Mucosa of stomach (tissue), 1 donor: ENCODE results near the gene RRM2.

ENCODE experiments used
- H3K27me3 ChIP-seq: one replicate; pipeline ENCODE4 v1.7.0; 2013; ENCODE audit warnings: mild to moderate bottlenecking, low read length; ENCODE audit not compliant: control insufficient read depth, insufficient read depth
- H3K36me3 ChIP-seq: one replicate; pipeline ENCODE4 v1.7.0; 2013; ENCODE audit warnings: low read length; ENCODE audit not compliant: control insufficient read depth, insufficient read depth
- H3K4me1 ChIP-seq: one replicate; pipeline ENCODE4 v1.7.0; 2013; ENCODE audit warnings: mild to moderate bottlenecking, low read length; ENCODE audit not compliant: control insufficient read depth, insufficient read depth
- H3K4me3 ChIP-seq: one replicate; pipeline ENCODE4 v1.7.0; 2013; ENCODE audit warnings: low read length
- H3K9ac ChIP-seq: one replicate; pipeline ENCODE4 v1.7.0; 2013; ENCODE audit warnings: mild to moderate bottlenecking, low read length, moderate library complexity
- H3K9me3 ChIP-seq: one replicate; pipeline ENCODE4 v1.7.0; 2013; ENCODE audit warnings: mild to moderate bottlenecking, low read length, moderate library complexity; ENCODE audit not compliant: control insufficient read depth
- donor health status: Pancreatic carcinoma.

RRM2 gene

DNA sequence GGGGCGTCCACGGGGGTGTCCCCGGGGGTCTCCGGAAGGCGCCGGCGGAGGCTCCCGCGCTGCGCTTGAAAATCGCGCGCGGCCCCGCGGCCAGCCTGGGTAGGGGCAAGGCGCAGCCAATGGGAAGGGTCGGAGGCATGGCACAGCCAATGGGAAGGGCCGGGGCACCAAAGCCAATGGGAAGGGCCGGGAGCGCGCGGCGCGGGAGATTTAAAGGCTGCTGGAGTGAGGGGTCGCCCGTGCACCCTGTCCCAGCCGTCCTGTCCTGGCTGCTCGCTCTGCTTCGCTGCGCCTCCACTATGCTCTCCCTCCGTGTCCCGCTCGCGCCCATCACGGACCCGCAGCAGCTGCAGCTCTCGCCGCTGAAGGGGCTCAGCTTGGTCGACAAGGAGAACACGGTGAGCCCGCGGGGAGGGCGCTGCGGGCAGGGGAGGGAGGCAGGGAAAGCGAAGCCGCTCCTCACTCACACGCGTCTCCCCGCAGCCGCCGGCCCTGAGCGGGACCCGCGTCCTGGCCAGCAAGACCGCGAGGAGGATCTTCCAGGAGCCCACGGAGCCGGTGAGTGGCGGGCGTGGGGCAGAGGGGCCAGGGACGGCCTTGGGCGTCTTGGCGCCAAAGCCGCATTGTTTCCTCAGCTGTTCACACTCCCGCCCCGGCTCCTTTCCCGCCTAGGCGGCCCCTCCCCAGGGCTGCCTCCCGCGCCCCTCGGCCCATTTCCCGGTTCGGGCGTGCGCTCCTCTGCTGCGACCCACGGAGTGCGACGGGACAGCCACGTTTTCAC lies at the start of gene RRM2:
TSS of gene RRM2 (plus strand) at position 240 of the 781 bp plus-strand sequence. CDS start at position 300, 60 bp downstream.
- H3K9me3 ChIP-seq: no peaks in the 10 kb centered on the region
- H3K27me3 ChIP-seq: peaks cover 8% of the 10 kb centered on the region
- H3K4me3 ChIP-seq: peak within 1 kb of the TSS; percentile 40
- no peaks in the 10 kb centered on the region for H3K36me3 ChIP-seq
- H3K4me1 ChIP-seq: peaks cover 25% of the 10 kb centered on the region
- H3K9ac ChIP-seq: peak within 1 kb of the TSS; percentile 60

DNA sequence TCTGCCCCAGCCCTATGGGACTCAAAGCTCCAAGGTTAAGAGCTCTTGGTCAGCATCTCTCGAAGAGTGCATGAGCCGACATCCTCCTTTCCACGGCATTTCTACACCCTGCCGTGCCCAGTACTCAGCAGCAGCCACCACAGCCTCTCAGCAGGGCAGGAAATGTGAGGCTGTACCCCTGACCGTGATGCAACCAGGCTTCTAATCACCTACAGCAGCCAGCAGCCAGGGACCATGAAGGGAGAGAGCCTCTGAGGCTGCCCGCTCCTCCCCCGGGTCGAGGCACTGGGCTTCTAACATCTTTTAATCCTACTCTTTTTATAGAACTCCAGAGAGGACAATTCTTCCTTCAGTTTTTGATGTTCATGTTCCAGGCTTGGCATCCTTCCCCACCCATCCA lies 48.8 kb upstream of the RRM2 start:
- H3K4me3 ChIP-seq: no peak overlapping the region

DNA sequence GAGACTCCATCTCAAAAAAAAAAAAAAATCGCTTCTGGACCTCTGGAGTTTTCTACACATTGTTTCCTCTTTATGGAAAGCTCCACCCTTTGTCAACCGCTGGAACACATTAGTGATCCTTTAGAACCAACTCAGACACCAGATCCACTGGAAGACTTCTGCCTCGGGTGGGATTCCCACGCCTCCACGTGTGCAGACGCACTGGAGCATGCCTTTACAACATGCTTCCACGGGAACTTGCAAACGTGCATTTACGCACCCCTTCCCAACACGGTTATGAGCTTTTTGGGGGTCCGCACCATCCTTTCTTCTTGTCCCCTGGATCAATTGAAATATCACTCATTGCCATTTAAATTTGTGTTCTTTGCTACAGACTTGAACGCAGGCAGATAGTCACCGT lies 47.4 kb upstream of the RRM2 start:
- peaks cover 7% of the 10 kb centered on the region for H3K4me1 ChIP-seq
- H3K4me3 ChIP-seq: no peak overlapping the region
- H3K27me3 ChIP-seq: peaks cover 55% of the 10 kb centered on the region
- no peaks in the 10 kb centered on the region for H3K9me3 ChIP-seq
- H3K9ac ChIP-seq: no peak overlapping the region
- H3K36me3 ChIP-seq: no peaks in the 10 kb centered on the region

More for the DNA sequence above, 48.8 kb upstream of the RRM2 start:
- Histone ChIP-seq H3K27me3 (peaks cover 46% of the 10 kb centered on the region), H3K9me3 (no peaks in the 10 kb centered on the region), H3K9ac (no peak overlapping the region), H3K4me1 (no peaks in the 10 kb centered on the region), H3K36me3 (no peaks in the 10 kb centered on the region)

DNA sequence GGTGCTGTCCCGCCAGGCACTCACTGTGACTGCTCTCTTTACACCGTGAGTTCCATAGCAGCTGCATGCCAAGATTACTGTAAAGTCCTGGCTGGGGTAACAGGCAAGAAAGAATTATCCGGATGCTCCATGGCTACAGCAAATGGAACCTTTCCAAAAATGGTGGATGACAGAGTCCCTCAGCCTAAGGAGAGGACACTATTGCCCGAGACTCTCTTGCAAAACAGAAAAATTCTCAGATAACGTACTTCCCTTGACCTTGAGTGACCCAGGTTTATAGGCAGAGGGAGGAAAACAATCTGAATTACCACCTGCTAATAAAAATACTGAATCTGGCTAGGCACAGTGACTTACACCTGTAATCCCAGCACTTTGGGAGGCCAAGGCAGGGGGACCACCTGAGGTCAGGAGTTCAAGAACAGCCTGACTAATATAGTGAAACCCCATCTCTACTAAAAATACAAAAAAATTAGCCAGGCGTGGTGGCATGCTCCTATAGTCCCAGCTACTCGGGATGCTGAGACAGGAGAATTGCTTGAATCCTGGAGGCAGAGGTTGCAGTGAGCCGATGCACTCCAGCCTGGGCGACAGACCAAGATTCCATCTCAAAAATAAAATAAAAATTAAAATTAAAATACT lies 46.8 kb upstream of the RRM2 start:
- H3K4me3 ChIP-seq: no peak overlapping the region
- no peaks in the 10 kb centered on the region for H3K36me3 ChIP-seq
- peaks cover 60% of the 10 kb centered on the region for H3K27me3 ChIP-seq
- H3K4me1 ChIP-seq: peaks cover 11% of the 10 kb centered on the region
- H3K9me3 ChIP-seq: no peaks in the 10 kb centered on the region
- H3K9ac ChIP-seq: no peak overlapping the region

DNA sequence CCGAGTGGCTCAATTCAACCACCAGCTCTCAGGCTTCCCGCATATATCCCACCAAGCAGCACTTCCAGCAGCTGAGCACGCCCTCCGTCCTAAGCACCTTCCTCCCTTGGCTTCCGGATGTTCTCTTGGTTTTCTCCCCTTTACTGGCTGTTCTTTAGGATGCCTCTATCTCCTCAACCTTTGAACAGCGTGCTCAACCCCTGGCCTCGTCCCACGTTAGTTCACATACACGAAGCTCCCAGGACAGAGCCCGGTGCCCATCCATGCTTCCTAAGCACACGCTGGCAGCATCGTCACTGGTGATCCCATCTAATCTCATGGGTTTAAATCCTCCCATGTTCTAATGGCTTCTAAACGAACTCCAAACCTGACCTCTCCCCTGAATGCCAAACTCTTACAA lies 46.0 kb upstream of the RRM2 start:
- peaks cover 12% of the 10 kb centered on the region for H3K4me1 ChIP-seq

DNA sequence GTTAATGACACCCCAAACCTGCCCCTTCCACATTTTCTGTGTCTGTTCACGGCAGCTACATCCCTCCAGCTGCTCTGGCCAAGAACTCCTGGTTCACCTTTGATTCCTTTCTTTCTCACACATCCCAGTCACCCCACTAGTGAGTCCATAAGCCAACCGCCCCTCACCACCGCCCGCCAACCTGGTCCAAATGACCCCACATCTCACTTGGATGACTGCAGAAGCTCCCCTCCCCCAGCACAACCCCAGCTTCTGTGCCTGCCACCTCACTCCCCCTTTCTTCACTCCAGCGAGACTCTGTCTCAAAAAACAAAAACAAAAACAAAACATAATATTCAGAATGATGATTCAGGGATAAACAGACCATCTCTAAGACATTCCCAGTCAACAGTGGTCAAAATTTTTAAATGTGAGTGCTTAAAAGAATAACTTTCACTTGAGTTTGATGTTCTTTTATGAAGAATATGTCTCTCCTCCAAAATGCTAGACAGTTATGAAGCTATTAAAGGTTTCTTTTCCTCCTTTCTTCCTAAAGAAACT lies 45.5 kb upstream of the RRM2 start:
- Histone ChIP-seq H3K27me3 (peaks cover 72% of the 10 kb centered on the region), H3K9me3 (no peaks in the 10 kb centered on the region), H3K36me3 (no peaks in the 10 kb centered on the region), H3K9ac (no peak overlapping the region), H3K4me1 (peaks cover 12% of the 10 kb centered on the region), H3K4me3 (no peak overlapping the region)

More for the DNA sequence above, 46.0 kb upstream of the RRM2 start:
- Histone ChIP-seq H3K9ac (no peak overlapping the region), H3K4me3 (no peak overlapping the region), H3K36me3 (no peaks in the 10 kb centered on the region), H3K27me3 (peaks cover 67% of the 10 kb centered on the region), H3K9me3 (no peaks in the 10 kb centered on the region)

DNA sequence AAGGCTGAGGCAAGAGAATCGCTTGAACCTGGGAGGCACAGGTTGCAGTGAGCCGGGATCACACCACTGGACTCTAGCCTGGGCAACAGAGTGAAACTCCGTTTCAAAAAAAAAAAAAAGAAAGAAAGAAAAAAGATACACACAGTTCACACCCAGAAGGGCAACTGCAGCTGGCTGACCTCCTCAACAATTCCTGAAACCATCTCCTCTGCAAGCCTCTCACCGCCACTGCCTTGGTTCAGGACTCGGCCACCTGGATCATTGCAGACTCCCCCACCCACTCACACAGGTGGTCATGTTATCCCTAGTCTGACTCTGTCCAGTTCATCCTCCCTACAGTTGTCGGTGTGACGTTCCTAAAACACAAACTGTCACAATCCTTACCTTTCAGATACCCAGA lies 44.5 kb upstream of the RRM2 start:
- Histone ChIP-seq H3K9me3 (no peaks in the 10 kb centered on the region), H3K4me1 (peaks cover 12% of the 10 kb centered on the region), H3K4me3 (no peak overlapping the region), H3K36me3 (no peaks in the 10 kb centered on the region), H3K27me3 (peaks cover 72% of the 10 kb centered on the region), H3K9ac (no peak overlapping the region)

DNA sequence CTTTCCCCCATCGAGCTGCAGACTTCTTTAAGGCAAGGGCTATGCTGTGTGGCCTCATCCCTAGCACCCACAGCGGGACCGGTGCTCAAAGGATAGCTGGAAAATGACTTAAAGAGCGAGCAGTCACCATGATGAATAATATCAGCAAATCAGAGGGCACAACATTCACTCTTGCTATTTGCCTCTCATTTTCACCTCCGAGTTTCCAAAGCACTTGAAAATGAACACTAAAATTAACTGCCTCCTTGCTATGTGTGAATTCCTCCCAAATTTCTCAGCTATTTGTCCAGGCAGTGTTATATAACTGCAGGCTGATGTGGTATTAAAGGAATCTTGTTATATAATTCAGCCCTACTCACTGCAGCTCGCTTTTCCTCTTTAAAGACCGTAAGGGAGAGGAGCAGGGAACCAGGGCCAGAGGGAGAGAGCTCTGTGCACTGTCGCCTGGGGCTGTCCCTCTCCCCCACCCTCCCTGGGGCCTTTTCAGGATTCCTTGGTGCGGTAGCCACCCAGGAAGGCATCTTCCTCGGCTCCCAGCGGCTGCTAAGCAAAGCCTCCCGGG lies 43.8 kb upstream of the RRM2 start:
- H3K9me3 ChIP-seq: no peaks in the 10 kb centered on the region
- H3K36me3 ChIP-seq: no peaks in the 10 kb centered on the region
- H3K27me3 ChIP-seq: peaks cover 69% of the 10 kb centered on the region
- H3K4me3 ChIP-seq: no peak overlapping the region
- peak overlapping the region; percentile 44 for H3K9ac ChIP-seq
- H3K4me1 ChIP-seq: peaks cover 12% of the 10 kb centered on the region

DNA sequence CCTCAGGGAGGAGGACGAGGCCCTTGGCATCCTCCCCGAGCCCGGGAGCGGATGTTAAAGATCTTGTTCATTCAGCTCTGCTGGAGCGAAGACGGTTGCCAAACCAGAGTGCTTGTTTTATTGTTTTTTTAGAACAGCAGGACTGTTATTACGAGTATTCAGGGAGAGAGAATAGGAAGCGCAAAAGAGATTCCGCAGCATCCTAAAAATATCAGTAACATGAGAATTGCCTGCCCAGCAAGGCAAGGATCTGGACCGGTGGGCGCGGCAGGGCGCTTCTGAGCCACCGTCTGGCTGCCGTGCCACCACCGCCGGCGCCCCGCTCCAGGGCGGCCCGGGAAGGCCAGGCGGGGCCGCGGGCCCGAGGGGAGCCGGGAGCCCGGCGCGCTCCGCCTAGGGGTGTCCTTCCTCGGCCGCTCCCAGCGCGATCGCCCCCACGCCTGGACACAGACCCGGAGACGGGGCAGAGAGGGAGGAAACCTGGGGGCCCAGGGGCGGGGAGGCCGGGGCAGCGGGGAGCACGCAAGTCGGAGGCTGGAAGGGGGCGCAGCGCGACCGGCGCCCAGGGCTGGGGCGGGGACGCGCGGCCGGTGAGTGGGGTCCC lies 43.2 kb upstream of the RRM2 start:
- Histone ChIP-seq H3K36me3 (no peaks in the 10 kb centered on the region), H3K9me3 (no peaks in the 10 kb centered on the region), H3K4me1 (peaks cover 12% of the 10 kb centered on the region), H3K4me3 (no peak overlapping the region), H3K27me3 (peaks cover 70% of the 10 kb centered on the region), H3K9ac (peak overlapping the region; percentile 44)

DNA sequence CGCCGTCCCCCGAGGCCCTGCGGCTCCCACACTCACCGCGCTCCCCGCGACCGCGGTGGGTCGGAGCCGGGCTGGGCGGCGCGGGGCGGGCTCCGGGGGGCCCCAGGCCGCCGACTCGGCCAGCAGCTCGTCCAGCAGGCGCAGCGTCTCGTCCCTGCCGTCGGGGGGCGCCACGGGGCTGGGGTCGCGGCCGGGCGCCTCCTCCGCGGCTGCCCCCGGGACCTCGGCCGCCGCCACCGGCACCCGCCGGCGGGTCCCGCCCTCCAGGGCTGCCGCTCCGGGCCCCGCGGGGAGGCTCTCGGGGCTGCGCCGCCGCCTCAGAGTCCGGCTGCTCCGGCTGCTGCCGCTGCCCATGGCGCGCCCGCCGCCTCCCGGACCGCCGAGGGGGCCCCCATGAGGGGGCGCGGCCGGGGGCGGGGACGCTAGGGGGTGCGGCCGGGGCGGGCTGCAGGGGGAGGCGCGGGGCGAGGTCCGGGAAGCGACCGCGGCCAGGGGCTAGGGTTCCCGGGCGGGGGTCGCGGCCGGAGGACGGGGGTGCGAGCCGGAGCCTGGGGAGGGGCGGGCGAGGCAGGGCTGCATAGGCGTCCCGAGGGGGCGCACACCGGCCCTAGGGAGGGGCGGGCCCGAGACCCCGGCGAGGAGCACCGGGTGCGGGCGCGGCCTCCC lies 42.5 kb upstream of the RRM2 start, which contains the start of gene CYS1:
TSS of gene CYS1 (minus strand) at position 542 of the 666 bp plus-strand sequence. CDS start at position 354, 188 bp downstream.
- H3K27me3 ChIP-seq: peaks cover 65% of the 10 kb centered on the region
- peak within 1 kb of the TSS; percentile 44 for H3K9ac ChIP-seq
- no peaks in the 10 kb centered on the region for H3K9me3 ChIP-seq
- no peaks in the 10 kb centered on the region for H3K36me3 ChIP-seq
- H3K4me3 ChIP-seq: no peak within 1 kb of the TSS
- peaks cover 12% of the 10 kb centered on the region for H3K4me1 ChIP-seq

DNA sequence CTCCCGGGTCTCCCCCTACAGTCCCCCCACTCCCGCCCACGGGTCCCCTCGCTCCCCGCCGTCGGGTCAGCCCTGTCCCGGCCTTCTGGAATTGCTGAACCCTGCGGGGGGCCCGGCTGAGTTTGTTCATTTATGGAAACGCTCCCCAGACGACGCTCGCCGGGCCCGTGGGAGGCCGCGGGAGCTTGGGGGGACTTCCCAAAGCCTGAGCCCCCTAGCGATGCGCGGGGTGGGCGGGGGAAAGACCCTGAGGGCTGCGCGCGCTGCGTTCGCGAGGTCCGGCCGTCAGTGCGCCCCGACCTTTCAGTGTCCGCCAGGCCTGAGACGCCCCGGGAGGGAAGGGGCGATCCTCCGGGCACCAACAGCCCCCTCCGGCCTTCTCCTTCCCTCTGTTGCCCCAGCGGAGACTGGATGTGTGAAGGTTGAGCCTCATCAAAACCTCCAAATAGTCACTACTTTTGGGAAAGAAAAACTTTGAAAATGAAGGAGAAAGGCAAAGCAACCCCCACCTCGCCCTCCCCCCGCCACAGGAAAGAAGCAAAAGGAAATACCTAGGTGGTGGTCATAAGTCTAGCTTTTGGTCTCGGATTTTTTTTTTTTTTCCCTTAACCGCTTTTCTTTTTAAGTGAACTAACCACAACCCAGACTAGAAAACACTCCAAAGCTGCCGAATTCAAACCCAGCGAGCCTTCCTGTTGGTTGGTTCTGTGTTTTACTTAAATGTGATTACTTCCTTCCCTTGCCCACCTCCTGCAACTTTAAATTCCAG lies 41.8 kb upstream of the RRM2 start:
- Histone ChIP-seq H3K9me3 (no peaks in the 10 kb centered on the region), H3K4me3 (no peak overlapping the region), H3K9ac (no peak overlapping the region), H3K36me3 (no peaks in the 10 kb centered on the region), H3K4me1 (peaks cover 12% of the 10 kb centered on the region), H3K27me3 (peaks cover 58% of the 10 kb centered on the region)
